H1 (cell line): ENCODE measurements around the gene NAV2. TPM values are rescaled to one million over a fixed set of nuclear protein-coding genes. Genes with fewer than 3 reads are reported as not detected.

Experiments used
- CTCF ChIA-PET: fragments of 300-600 bp; sonication (Branson Sonifier 250); formaldehyde crosslinking; loops from one replicate; lab custom pipeline; 2021; ENCODE audit not compliant: partially characterized antibody; lab: Charles Lee
- POLR2A ChIA-PET: fragments of 300-600 bp; sonication (Branson Sonifier 250); formaldehyde crosslinking; loops from one replicate; lab custom pipeline; 2021; ENCODE audit warnings: inconsistent platforms; ENCODE audit not compliant: partially characterized antibody; lab: Charles Lee
- DNase-seq, 2 experiments: peaks; one replicate each; pipeline versions ENCODE4 v3.0.0 to v3.0.0-alpha.2; 2010 to 2022; ENCODE audit warnings: low spot score in 2 of 2, low read depth in 1 of 2, mixed read lengths in 1 of 2
- FAIRE-seq: peaks from 2 replicates; lab custom pipeline; 2011; peaks lifted over from hg19 to GRCh38; lab: Jason Lieb, UNC
- H2AFZ ChIP-seq: 2 replicates; pipeline ENCODE4 v1.8.1; 2012; ENCODE audit warnings: low read length, inconsistent platforms
- H2AK5ac ChIP-seq: 2 replicates; pipeline ENCODE4 v1.6.1; 2013; ENCODE audit warnings: low read depth, low read length
- H2BK120ac ChIP-seq: replicated peaks from 2 replicates; pipeline ENCODE3; 2013; ENCODE audit warnings: low read depth, low read length, inconsistent platforms
- H2BK12ac ChIP-seq: 2 replicates; pipeline ENCODE4 v1.6.1; 2013; ENCODE audit warnings: low read depth, low read length
- H2BK15ac ChIP-seq: 2 replicates; pipeline ENCODE4 v1.6.1; 2013; ENCODE audit warnings: low read length
- H2BK20ac ChIP-seq: 2 replicates; pipeline ENCODE4 v1.6.1; 2013; ENCODE audit warnings: low read length
- H2BK5ac ChIP-seq: 2 replicates; pipeline ENCODE4 v1.6.1; 2013; ENCODE audit warnings: low read depth, low read length
- H3K14ac ChIP-seq: 2 replicates; pipeline ENCODE4 v1.6.1; 2013; ENCODE audit warnings: inconsistent platforms; ENCODE audit not compliant: insufficient read length
- H3K18ac ChIP-seq: 2 replicates; pipeline ENCODE4 v1.6.1; 2013; ENCODE audit warnings: low read length; ENCODE audit errors: extremely low read depth
- H3K23ac ChIP-seq: 2 replicates; pipeline ENCODE4 v1.6.1; 2013; ENCODE audit warnings: inconsistent platforms; ENCODE audit not compliant: insufficient read length
- H3K23me2 ChIP-seq: 2 replicates; pipeline ENCODE4 v1.6.1; 2013; ENCODE audit warnings: low read depth, low read length
- H3K27ac ChIP-seq: 2 replicates; pipeline ENCODE4 v1.6.1; 2011; ENCODE audit warnings: low read depth, low read length, inconsistent platforms
- H3K27me3 ChIP-seq, 4 experiments: replicated peaks in 1 of 4; 1 replicate in 1 of 4; 2 replicates in 3 of 4; pipeline versions ENCODE4 v1.6.1 to v1.8.1; 2011 to 2013; ENCODE audit warnings: low read length in 3 of 4, mild to moderate bottlenecking in 3 of 4, inconsistent platforms in 2 of 4, mixed read lengths in 2 of 4, moderate library complexity in 1 of 4; ENCODE audit not compliant: control insufficient read depth in 3 of 4, insufficient read depth in 3 of 4; ENCODE audit errors: extremely low read depth in 1 of 4
- H3K36me3 ChIP-seq, 4 experiments: 2 replicates each; pipeline versions ENCODE4 v1.6.1 to v1.8.1; 2011 to 2013; ENCODE audit warnings: mild to moderate bottlenecking in 4 of 4, low read length in 3 of 4, moderate library complexity in 2 of 4, control low read depth in 1 of 4, inconsistent platforms in 1 of 4; ENCODE audit not compliant: insufficient read depth in 4 of 4, control insufficient read depth in 2 of 4
- H3K4ac ChIP-seq: replicated peaks from 2 replicates; pipeline ENCODE3; 2013; ENCODE audit warnings: low read length, low read depth, mixed read lengths, inconsistent platforms; ENCODE audit not compliant: insufficient read length
- H3K4me1 ChIP-seq, 4 experiments: replicated peaks in 1 of 4; 1 replicate in 1 of 4; 2 replicates in 3 of 4; pipeline versions ENCODE4 v1.6.1 to v1.8.1; 2011 to 2013; ENCODE audit warnings: low read length in 3 of 4, inconsistent platforms in 2 of 4, mixed read lengths in 1 of 4; ENCODE audit not compliant: insufficient read depth in 4 of 4, control insufficient read depth in 3 of 4
- H3K4me2 ChIP-seq, 2 experiments: 2 replicates each; pipeline versions ENCODE4 v1.6.1 to v1.8.1; 2011 to 2013; ENCODE audit warnings: low read depth in 2 of 2, low read length in 2 of 2, control low read depth in 1 of 2, inconsistent platforms in 1 of 2, mild to moderate bottlenecking in 1 of 2; ENCODE audit not compliant: insufficient read depth in 1 of 2
- H3K4me3 ChIP-seq, 4 experiments: fragments of 200-600, 300-600 bp in 1 of 4; sonication (generic), shearing (Covaris generic), sonication (Bioruptor Twin) in 1 of 4; 2 replicates each; pipeline versions ENCODE4 v1.5.1 to v1.8.1; 2011 to 2016; ENCODE audit warnings: low read length in 4 of 4, low read depth in 3 of 4, control low read depth in 2 of 4, inconsistent platforms in 2 of 4, mild to moderate bottlenecking in 2 of 4, mixed read lengths in 1 of 4, moderate library complexity in 1 of 4; ENCODE audit not compliant: insufficient read depth in 2 of 4; ENCODE audit errors: extremely low read depth in 1 of 4
- H3K56ac ChIP-seq: replicated peaks from 2 replicates; pipeline ENCODE3; 2013; ENCODE audit warnings: low read depth, mild to moderate bottlenecking, mixed read lengths, low read length, inconsistent platforms; ENCODE audit not compliant: insufficient read length
- H3K79me1 ChIP-seq: 2 replicates; pipeline ENCODE4 v1.6.1; 2013; ENCODE audit warnings: low read depth, low read length, control low read depth
- H3K79me2 ChIP-seq, 2 experiments: 2 replicates each; pipeline versions ENCODE4 v1.6.1 to v1.8.1; 2012 to 2013; ENCODE audit warnings: low read length in 2 of 2, mild to moderate bottlenecking in 2 of 2, inconsistent platforms in 1 of 2; ENCODE audit not compliant: insufficient read depth in 2 of 2, control insufficient read depth in 1 of 2
- H3K9ac ChIP-seq, 4 experiments: replicated peaks in 1 of 4; 1 replicate in 1 of 4; 2 replicates in 3 of 4; pipeline versions ENCODE4 v1.6.1 to v1.8.1; 2011 to 2013; ENCODE audit warnings: low read depth in 3 of 4, low read length in 3 of 4, control low read depth in 2 of 4, mild to moderate bottlenecking in 2 of 4, moderate library complexity in 2 of 4, inconsistent platforms in 1 of 4; ENCODE audit errors: extremely low read depth in 1 of 4
- H3K9me3 ChIP-seq, 2 experiments: 2 replicates each; pipeline versions ENCODE4 v1.6.1 to v1.8.1; 2012 to 2013; ENCODE audit warnings: mild to moderate bottlenecking in 2 of 2, moderate library complexity in 2 of 2, control low read depth in 1 of 2, inconsistent platforms in 1 of 2, low read depth in 1 of 2, low read length in 1 of 2, mixed read lengths in 1 of 2; ENCODE audit not compliant: insufficient read depth in 2 of 2
- H4K20me1 ChIP-seq, 2 experiments: replicated peaks in 1 of 2; 2 replicates each; pipeline versions ENCODE3 to v1.8.1; 2011 to 2013; ENCODE audit warnings: inconsistent platforms in 2 of 2, low read length in 2 of 2, mild to moderate bottlenecking in 1 of 2; ENCODE audit not compliant: insufficient read depth in 2 of 2, control insufficient read depth in 1 of 2
- H4K5ac ChIP-seq: 2 replicates; pipeline ENCODE4 v1.6.1; 2013; ENCODE audit warnings: low read length, low read depth, mixed read lengths, inconsistent platforms; ENCODE audit not compliant: insufficient read length
- H4K8ac ChIP-seq: 2 replicates; pipeline ENCODE4 v1.8.0; 2013; ENCODE audit warnings: mild to moderate bottlenecking, moderate library complexity, low read length, inconsistent platforms; ENCODE audit not compliant: insufficient read depth; ENCODE audit errors: extremely low read depth
- H4K91ac ChIP-seq: replicated peaks from 2 replicates; pipeline ENCODE3; 2013; ENCODE audit warnings: low read length, mixed read lengths, inconsistent platforms; ENCODE audit not compliant: insufficient read length
- BACH1 ChIP-seq: IDR thresholded peaks from 2 replicates; pipeline ENCODE4 v1.6.1; 2012; ENCODE audit warnings: low read length, improper control_type of control experiment
- CREB1 ChIP-seq: IDR thresholded peaks from 2 replicates; pipeline ENCODE4 v1.6.1; 2012; ENCODE audit warnings: inconsistent platforms
- EGR1 ChIP-seq: IDR thresholded peaks from 2 replicates; pipeline ENCODE4 v1.6.1; 2011; ENCODE audit warnings: low read depth, low read length, borderline replicate concordance
- RAD21 ChIP-seq, 2 experiments: IDR thresholded peaks in 1 of 2; conservative IDR thresholded peaks in 1 of 2; 2 replicates each; pipeline ENCODE4 v1.6.1; 2011; ENCODE audit warnings: low read depth in 2 of 2, low read length in 2 of 2, improper control_type of control experiment in 1 of 2, inconsistent platforms in 1 of 2, mild to moderate bottlenecking in 1 of 2, moderate library complexity in 1 of 2
- TAF1 ChIP-seq: IDR thresholded peaks from 2 replicates; pipeline ENCODE4 v1.6.1; 2011; ENCODE audit warnings: mild to moderate bottlenecking, low read depth, low read length
- WGBS, 2 experiments: shearing (Covaris generic) in 1 of 2; methylation state at CpG; one replicate each; pipeline versions ENCODE4 v1.1.6 to v1.1.7; 2013 to 2015; ENCODE audit warnings: low lambda C conversion rate in 2 of 2, mixed read lengths in 2 of 2, inconsistent platforms in 1 of 2, low coverage in 1 of 2, missing lambda C conversion rate in 1 of 2; ENCODE audit not compliant: insufficient replicate concordance in 2 of 2, insufficient coverage in 1 of 2, insufficient read length in 1 of 2; ENCODE audit errors: extremely low coverage in 1 of 2, missing lambda C conversion rate in 1 of 2; 5-methylcytosine and 5-hydroxymethylcytosine counted together
- polyA plus RNA-seq, 7 experiments: library from polyadenylated mRNA; depleted of rRNA in 3 of 7; stranded (reverse) in 5 of 7; unstranded in 2 of 7; fragments of >200 nt in 5 of 7; fragments of 200-250 nt in 2 of 7; gene quantifications; 1 replicate in 5 of 7; 2 replicates in 1 of 7; 4 replicates in 1 of 7; pipeline versions ENCODE4 v1.2.1 to v1.2.3, GENCODE V29; 2011 to 2013; ENCODE audit warnings: missing spikeins in 2 of 7, mixed read lengths in 2 of 7
- total RNA-seq: library from RNA; stranded (reverse); fragmentation: NEBNext Ultra II Directional; extraction: Animal tissue kit (Norgen Biotek cat#: 25700); gene quantifications from 2 replicates; pipeline ENCODE4 v1.2.1, GENCODE V29; 2021

Gene NAV2
- total and polyA plus RNA-seq, 2 of the 8 experiments (the other 6 are each of a cell fraction or from before 2014, with no cell fraction given) = 35.6 to 73.6 TPM

DNA sequence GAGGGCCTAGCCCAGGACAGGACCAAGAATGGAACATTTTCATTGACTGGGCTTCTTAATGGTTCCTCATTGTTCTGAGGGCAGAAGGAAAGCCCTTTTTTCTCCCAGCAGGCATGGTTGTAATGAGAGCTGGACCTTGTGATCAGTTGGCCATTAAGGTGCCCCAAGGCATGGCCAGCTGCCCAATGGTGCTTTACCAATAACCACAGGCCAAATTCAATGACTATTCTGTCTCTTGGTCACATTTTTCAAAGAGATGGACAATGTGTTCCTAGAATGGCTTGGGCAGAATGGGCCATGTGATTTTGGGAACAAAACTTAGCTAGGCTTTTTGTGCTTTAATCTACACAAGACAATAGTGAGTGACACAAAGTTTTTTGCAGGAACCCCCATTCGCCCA lies 7.3 kb downstream of the NAV2 start:
- H4K5ac ChIP-seq = no peak overlapping the region
- ChIA-PET CTCF (interaction anchor here (0.6 to 2.7 kb wide), 6 partner anchors 18 to 487 kb away, joined by 3 to 11 read pairs (median 5); no protein-coding TSS in a partner anchor), POLR2A (interaction anchor here (1.6 kb wide), 1 partner anchor 8 kb away, joined by 4 read pairs; no protein-coding TSS in a partner anchor)
- no peak overlapping the region for H3K27ac ChIP-seq
- no peak overlapping the region for H2BK20ac ChIP-seq
- H3K79me1 ChIP-seq = no peaks in the 10 kb centered on the region
- no peak overlapping the region for H3K9ac ChIP-seq
- H3K4ac ChIP-seq = no peak overlapping the region
- no peaks in the 10 kb centered on the region for H3K36me3 ChIP-seq
- H3K4me1 ChIP-seq = 0 out of 7 replicates have a peak, but pooled peaks cover 0 to under 1% (median 0%) of the 10 kb centered on the region in 4 experiments
- H3K79me2 ChIP-seq = no peaks in the 10 kb centered on the region
- no peak overlapping the region for H2AFZ ChIP-seq
- H3K4me3 ChIP-seq = no peak overlapping the region
- H3K56ac ChIP-seq = no peak overlapping the region
- H2BK5ac ChIP-seq = no peak overlapping the region
- WGBS, 2 experiments = 93% methylated on average over 1 of the region's 1 CpG; no CpG with 5 or more reads in 1 of the 2 experiments
- no peak overlapping the region for H3K18ac ChIP-seq
- peaks cover 0 to 10% (median 6%) of the 10 kb centered on the region in 4 experiments; a peak in 6 of 7 replicates for H3K27me3 ChIP-seq
- no peak overlapping the region for H2AK5ac ChIP-seq
- H4K20me1 ChIP-seq = no peaks in the 10 kb centered on the region
- no peak overlapping the region for H3K14ac ChIP-seq
- H2BK120ac ChIP-seq = no peak overlapping the region
- H3K9me3 ChIP-seq = no peaks in the 10 kb centered on the region
- DNase-seq (no peak), FAIRE-seq (peak; percentile 13)
- no peaks in the 10 kb centered on the region for H3K23me2 ChIP-seq
- H4K91ac ChIP-seq = no peak overlapping the region
- no peak overlapping the region for H2BK15ac ChIP-seq
- H4K8ac ChIP-seq = no peak overlapping the region
- H3K4me2 ChIP-seq = no peak overlapping the region
- H3K23ac ChIP-seq = no peak overlapping the region
- no peak for TF ChIP-seq CREB1
- TF ChIP-seq EGR1 = no peak
- TF ChIP-seq BACH1 = no peak
- TF ChIP-seq TAF1 = no peak
- TF ChIP-seq RAD21 (IDR thresholded peaks at IDR 0.05 in 1 of 2, conservative IDR thresholded peaks at IDR 0.05 in 1 of 2; ENCODE audit: low read depth in 2 of 2, low read length in 2 of 2) = no peak
- no peak overlapping the region for H2BK12ac ChIP-seq
